HT1080 (cell line): ENCODE measurements around the gene ARSI. TPM values are rescaled to one million over a fixed set of nuclear protein-coding genes. Genes with fewer than 3 reads are reported as not detected.

Experiments used
- DNase-seq: peaks from one replicate; pipeline ENCODE4 v3.0.0-alpha.2; 2015; ENCODE audit warnings: low read depth
- total RNA-seq: library from RNA; depleted of rRNA; stranded (reverse); fragments of >200 nt; shearing (Covaris generic); gene quantifications from 2 replicates; pipeline ENCODE4 v1.2.3, GENCODE V29; 2014

ARSI gene
- total RNA-seq, 1 experiment from 2014 or later: 0.82 TPM

DNA sequence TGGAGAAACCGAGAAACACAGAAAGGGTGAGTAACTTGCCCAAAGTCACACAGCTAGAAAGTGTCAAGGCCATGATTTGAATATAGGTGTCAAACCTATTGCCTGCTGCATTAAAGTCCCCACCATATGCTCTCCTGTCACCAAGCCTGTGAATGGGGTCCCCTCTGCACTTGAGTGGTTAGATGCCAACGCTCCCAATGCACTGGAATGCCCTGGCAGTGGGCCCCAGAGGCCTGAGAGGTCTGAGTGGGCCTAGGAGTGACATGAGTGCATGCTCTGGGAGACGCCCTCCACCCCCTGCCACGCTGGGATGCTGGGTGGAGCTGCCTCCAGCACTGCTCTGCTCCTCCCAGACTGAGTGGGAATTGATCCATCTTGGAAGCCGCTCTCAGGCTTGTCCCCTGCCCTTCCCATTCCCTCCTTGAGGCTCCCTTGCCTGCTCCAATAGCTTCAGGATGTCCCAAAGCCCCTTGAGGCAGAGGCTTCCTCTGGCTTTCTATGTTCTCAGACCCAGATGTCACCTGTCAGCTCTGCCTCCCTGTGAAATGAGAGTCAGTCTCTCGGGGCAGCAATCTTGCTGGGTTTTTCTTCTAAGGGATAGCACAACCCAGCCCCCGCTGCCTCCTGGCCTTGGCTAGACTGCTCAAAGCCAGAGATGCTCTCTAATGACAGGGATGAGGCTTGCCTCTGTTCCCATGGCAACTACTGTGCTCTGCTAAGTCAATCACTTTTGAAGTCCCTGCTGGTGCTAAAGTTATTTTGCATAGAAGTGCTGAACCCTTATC lies 6.6 kb upstream of the ARSI start:
- DNase-seq: no peak

DNA sequence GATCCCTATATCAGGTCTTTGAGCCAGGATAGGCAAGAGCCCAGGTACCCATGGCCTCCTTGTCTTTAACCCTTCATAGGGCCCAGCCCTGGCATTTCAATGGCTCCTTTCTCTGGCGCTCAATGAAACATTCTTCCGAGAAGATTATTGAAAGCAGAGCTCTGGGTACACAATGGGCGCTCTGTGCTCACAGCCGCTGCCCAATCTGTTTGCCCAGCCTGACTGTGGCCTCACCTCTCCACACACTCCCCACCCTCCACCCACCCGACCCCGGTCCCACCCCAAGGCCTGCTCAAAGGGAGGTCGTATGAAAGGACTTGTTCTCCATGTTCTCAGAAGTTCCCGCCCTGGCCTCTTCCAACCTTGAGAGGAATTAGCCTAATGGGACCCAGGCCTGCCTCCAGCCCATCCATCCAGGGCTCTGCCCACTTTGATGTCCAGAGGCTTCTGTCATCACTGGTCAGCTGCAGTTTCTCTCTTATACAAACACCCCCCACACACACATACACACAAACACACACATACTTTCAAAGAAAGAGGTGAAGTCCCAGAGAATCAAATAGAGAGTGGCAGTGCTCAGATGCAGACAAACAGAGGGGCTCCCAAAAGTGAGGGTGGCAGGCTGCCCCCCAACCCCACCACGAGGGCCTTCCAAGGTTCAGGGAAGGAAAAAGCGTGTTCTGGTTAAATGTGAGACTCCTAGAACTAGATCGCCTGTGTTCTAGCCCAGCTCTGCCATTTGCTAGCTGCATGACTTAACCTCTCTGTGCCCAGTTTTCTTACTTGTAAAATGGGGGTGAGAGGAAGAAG lies 5.1 kb upstream of the ARSI start:
- DNase-seq: no peak

GRCh38 chr5:150306775-150307174 lies 4.1 kb upstream of the ARSI start:
- no peak for DNase-seq

GRCh38 chr5:150305557-150305956 lies 2.9 kb upstream of the ARSI start:
- no peak for DNase-seq

GRCh38 chr5:150305095-150305494 lies 2.4 kb upstream of the ARSI start:
- no peak for DNase-seq

DNA sequence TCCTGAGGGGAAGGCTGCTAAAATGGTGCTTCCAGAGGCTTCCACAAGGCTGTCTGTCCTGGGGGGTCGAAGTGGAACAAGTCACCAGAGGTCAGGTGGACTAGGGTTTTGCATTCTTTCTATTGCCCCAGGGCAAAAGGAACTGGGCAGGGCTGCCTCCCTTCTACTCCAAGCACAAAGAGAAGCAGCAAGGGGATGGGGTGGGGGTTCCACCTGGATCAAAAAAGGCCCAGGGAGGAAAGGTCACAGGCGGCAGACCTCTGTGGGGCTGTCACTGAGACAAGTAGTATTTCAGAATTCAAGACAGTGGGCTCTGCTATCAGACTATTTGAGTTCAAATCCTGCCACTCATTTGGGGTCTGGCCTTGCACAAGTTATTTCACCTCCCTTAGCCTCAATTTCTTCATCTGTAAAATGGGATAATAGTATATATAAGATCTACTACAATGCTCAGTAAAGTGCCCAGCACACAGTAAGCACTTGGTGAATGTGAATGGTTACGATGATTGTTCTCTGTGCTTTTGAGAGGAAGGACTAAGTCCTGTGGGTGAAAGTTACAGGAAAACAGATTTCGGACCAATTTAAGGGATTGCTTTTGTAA lies 1.9 kb upstream of the ARSI start:
- no peak for DNase-seq

DNA sequence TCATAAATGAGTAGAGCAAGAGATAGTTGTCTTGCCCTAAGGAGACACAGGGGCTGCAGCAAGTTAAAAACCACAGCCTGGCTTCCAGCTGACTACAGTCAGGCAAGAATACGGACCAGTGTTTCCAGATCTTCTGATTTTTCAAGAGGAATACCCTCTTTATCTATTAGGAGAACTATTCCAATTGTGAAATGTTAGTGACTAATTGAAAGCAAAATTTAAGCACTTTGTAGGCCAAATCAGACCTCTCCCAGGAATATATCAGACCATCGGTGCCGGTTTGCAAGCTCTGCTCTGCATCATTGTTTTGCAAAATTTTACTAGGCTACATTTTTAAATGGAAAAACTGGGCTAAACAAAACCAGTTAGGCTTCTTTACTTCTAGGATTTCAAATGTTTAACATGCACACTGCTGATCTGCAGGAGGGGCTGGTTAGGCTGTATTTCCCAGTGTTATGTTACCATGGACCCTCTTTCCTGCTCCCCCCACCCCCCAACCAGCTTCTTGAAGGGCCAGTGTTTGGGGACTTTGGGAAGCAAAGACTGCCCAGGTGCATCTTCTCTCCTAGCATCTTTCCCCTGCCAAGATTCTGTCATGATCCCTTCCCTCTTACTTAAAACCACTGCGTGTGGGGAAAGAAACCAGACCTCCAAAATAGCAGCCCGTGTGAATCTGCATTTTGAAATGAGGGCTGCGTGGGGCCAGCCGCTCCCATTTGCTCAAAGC lies 1.1 kb upstream of the ARSI start:
- DNase-seq: no peak

GRCh38 chr5:150303070-150303615 lies 438 bp upstream of the ARSI start:
- DNase-seq: no peak

GRCh38 chr5:150301901-150302300 lies 804 bp downstream of the ARSI start:
- DNase-seq: no peak

- no peak for DNase-seq
Observed at GRCh38 chr5:150301170-150301505, 1.6 kb downstream of the ARSI start.

GRCh38 chr5:150300496-150301169 lies 2.1 kb downstream of the ARSI start:
- DNase-seq: no peak

GRCh38 chr5:150299571-150300327 lies 3.0 kb downstream of the ARSI start:
- no peak for DNase-seq

DNA sequence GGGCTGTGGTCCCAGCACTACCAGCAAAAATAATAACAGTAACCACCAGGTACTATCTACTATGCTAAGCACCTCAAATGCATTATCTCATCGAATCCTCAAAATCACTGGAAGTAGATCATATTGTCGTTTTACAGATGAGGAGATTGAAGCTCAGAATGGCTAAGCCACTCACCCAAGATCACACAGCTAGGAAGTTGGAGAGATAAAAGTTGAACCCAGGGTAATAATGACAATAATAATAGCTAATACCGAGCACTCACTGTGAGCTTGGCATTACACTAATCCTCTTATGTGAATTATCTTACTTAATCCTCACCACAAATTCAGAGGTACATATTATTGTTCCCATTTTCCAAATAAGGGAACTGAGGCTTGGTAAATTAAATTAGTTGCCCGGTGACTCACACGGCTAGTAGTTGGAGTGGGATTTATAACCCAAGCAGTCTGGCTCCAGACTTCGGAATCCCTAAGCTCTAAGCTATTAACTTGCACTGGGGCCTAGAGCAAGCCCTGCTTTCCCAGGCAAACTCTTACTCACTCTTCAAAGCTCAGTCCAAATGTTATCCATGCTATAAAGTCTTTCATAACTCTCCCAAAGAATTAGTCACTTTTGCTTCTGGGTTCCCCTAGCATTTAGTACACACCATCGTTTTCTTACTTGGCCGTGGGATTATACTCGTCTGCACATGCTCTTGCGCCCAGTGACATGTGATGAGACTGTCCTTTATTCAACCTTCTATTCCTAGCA lies 3.8 kb downstream of the ARSI start:
- peak; percentile 83 for DNase-seq

GRCh38 chr5:150297934-150298595 lies 4.6 kb downstream of the ARSI start:
- no peak for DNase-seq

GRCh38 chr5:150297236-150297890 lies 5.3 kb downstream of the ARSI start:
- DNase-seq: no peak

- DNase-seq: no peak
Observed at GRCh38 chr5:150296496-150296895, 6.2 kb downstream of the ARSI start.

- no peak for DNase-seq
Observed at GRCh38 chr5:150295741-150296486, 6.8 kb downstream of the ARSI start.
